Natural killer cell (primary cell): Measurements from ENCODE around the gene WDR35. TPM values are rescaled to one million over a fixed set of nuclear protein-coding genes. Genes with fewer than 3 reads are reported as not detected.

Experiments used
- ATAC-seq, 3 donors: fragments of 150-1000 bp in 2 of 3; fragments of 200-7000 bp in 1 of 3; cut with Tn5 transposase; 1 replicate in 1 of 3; 2 replicates in 2 of 3; pipeline ENCODE4 v1.10.0; 2021; ENCODE audit warnings: mild to moderate bottlenecking in 2 of 3, moderate library complexity in 2 of 3
- DNase-seq, 2 donors: peaks; one replicate each; pipeline versions ENCODE4 v3.0.0 to v3.0.0-alpha.2; 2013 to 2021; ENCODE audit warnings: mixed read lengths in 1 of 2
- H3K27ac ChIP-seq: one replicate; pipeline ENCODE4 v1.5.1; 2013; ENCODE audit warnings: mild to moderate bottlenecking, low read length
- H3K27me3 ChIP-seq: one replicate; pipeline ENCODE4 v1.6.1; 2013; ENCODE audit warnings: low read length; ENCODE audit not compliant: control insufficient read depth, insufficient read depth
- H3K36me3 ChIP-seq: one replicate; pipeline ENCODE4 v1.6.1; 2013; ENCODE audit warnings: low read length; ENCODE audit not compliant: control insufficient read depth, insufficient read depth
- H3K4me1 ChIP-seq: one replicate; pipeline ENCODE4 v1.6.1; 2013; ENCODE audit warnings: low read length; ENCODE audit not compliant: control insufficient read depth, insufficient read depth
- H3K4me3 ChIP-seq: one replicate; pipeline ENCODE4 v1.5.1; 2013; ENCODE audit warnings: low read length
- H3K9me3 ChIP-seq: one replicate; pipeline ENCODE4 v1.6.1; 2013; ENCODE audit warnings: low read length; ENCODE audit not compliant: control insufficient read depth, insufficient read depth
- H3K27ac Mint-ChIP-seq, 2 donors: one replicate each; pipeline ENCODE4 v1.8.0; 2022; ENCODE audit warnings: mild to moderate bottlenecking in 2 of 2, mixed read lengths in 2 of 2, moderate library complexity in 1 of 2
- H3K27me3 Mint-ChIP-seq, 2 donors: one replicate each; pipeline ENCODE4 v1.8.0; 2022; ENCODE audit warnings: low read depth in 2 of 2, mixed read lengths in 2 of 2
- H3K36me3 Mint-ChIP-seq: one replicate; pipeline ENCODE4 v1.8.0; 2022; ENCODE audit warnings: mixed read lengths
- H3K4me1 Mint-ChIP-seq, 2 donors: one replicate each; pipeline ENCODE4 v1.8.0; 2022; ENCODE audit warnings: mixed read lengths in 2 of 2
- H3K4me3 Mint-ChIP-seq: one replicate; pipeline ENCODE4 v1.8.0; 2022; ENCODE audit warnings: mild to moderate bottlenecking, moderate library complexity, mixed read lengths
- H3K9me3 Mint-ChIP-seq, 2 donors: one replicate each; pipeline ENCODE4 v1.8.0; 2022; ENCODE audit warnings: mixed read lengths in 2 of 2
- CTCF ChIP-seq: fragments of 200-600 bp; IDR thresholded peaks from one replicate; pipeline ENCODE4 v1.8.0; 2022; ENCODE audit warnings: antibody characterized with exemption
- WGBS: methylation state at CpG from one replicate; pipeline ENCODE4 v1.1.7; 2013; ENCODE audit warnings: missing lambda C conversion rate; ENCODE audit not compliant: insufficient coverage; 5-methylcytosine and 5-hydroxymethylcytosine counted together
- intact Hi-C: fragments of 100-400 bp; cut with micrococcal nuclease; formaldehyde crosslinking; loops from one replicate; pipeline ENCODE4 v1.14.2; 2022
- total RNA-seq, 4 donors: library from RNA; stranded (reverse); fragments of 120-200 nt in 1 of 4; gene quantifications; one replicate each; pipeline versions ENCODE4 v1.2.3 to v1.2.4, GENCODE V29; 2013 to 2022

Gene WDR35
- total RNA-seq, 3 donors from 2014 or later (not counting 1 experiment from before 2014, with no cell fraction given) = 5.8 to 8.3 (median 7.7) TPM

- Histone ChIP-seq H3K4me1 (peaks cover 10% of the 10 kb centered on the region), H3K27ac (no peak overlapping the region), H3K4me3 (no peak overlapping the region), H3K27me3 (peaks cover 20% of the 10 kb centered on the region), H3K9me3 (no peaks in the 10 kb centered on the region), H3K36me3 (no peaks in the 10 kb centered on the region)
- no peak for TF ChIP-seq CTCF
- 91% methylated on average over 14 of the region's 14 CpGs for WGBS
- ATAC-seq = no peak
- no peak overlapping the region for H3K27ac Mint-ChIP-seq
- intact Hi-C loops = no loop called here
- no peak for DNase-seq
- H3K4me1 Mint-ChIP-seq = peaks cover 7 to 10% of the 10 kb centered on the region in 2 donors
- peak overlapping the region; percentile 74 for H3K4me3 Mint-ChIP-seq
- H3K9me3 Mint-ChIP-seq = no peaks in the 10 kb centered on the region
- H3K36me3 Mint-ChIP-seq = no peaks in the 10 kb centered on the region
- H3K27me3 Mint-ChIP-seq = peaks cover 51 to 59% of the 10 kb centered on the region in 2 donors
These were observed 21.5 kb upstream of the WDR35 start for GRCh38 chr2:20011276-20012031.

- peaks cover 19% of the 10 kb centered on the region for H3K27me3 ChIP-seq
- no peak overlapping the region for H3K27ac ChIP-seq
- DNase-seq = no peak
- Mint-ChIP-seq H3K36me3 (no peaks in the 10 kb centered on the region), H3K4me3 (no peak overlapping the region), H3K4me1 (peaks cover 7 to 10% of the 10 kb centered on the region in 2 donors), H3K9me3 (no peaks in the 10 kb centered on the region), H3K27ac (no peak overlapping the region), H3K27me3 (peaks cover 44 to 45% of the 10 kb centered on the region in 2 donors)
- H3K4me1 ChIP-seq = peaks cover 10% of the 10 kb centered on the region
- WGBS = 92% methylated on average over 5 of the region's 5 CpGs
- no peak overlapping the region for H3K4me3 ChIP-seq
- intact Hi-C loops = no loop called here
- ATAC-seq = no peak
- H3K9me3 ChIP-seq = no peaks in the 10 kb centered on the region
- no peaks in the 10 kb centered on the region for H3K36me3 ChIP-seq
- TF ChIP-seq CTCF = no peak
These were observed 18.8 kb upstream of the WDR35 start for GRCh38 chr2:20008703-20009102.

- ATAC-seq = no peak
- no peaks in the 10 kb centered on the region for H3K4me1 ChIP-seq
- peaks cover 39 to 43% of the 10 kb centered on the region in 2 donors for H3K27me3 Mint-ChIP-seq
These were observed 16.1 kb upstream of the WDR35 start for GRCh38 chr2:20005891-20006470.

More at GRCh38 chr2:20005891-20006470, 16.1 kb upstream of the WDR35 start:
- Histone ChIP-seq H3K9me3 (no peaks in the 10 kb centered on the region), H3K27ac (no peak overlapping the region), H3K4me3 (no peak overlapping the region), H3K27me3 (no peaks in the 10 kb centered on the region), H3K36me3 (no peaks in the 10 kb centered on the region)
- Mint-ChIP-seq H3K4me1 (no peaks in the 10 kb centered on the region), H3K36me3 (no peaks in the 10 kb centered on the region), H3K27ac (no peak overlapping the region), H3K4me3 (no peak overlapping the region), H3K9me3 (no peaks in the 10 kb centered on the region)
- TF ChIP-seq CTCF = no peak
- no peak for DNase-seq
- intact Hi-C loops = no loop called here
- 95% methylated on average over 17 of the region's 17 CpGs for WGBS
